Measurements from ENCODE around the gene OR9K2.
A peak's percentile ranks its signal among the peaks of the same experiment; 100 is the strongest.
"Not testable (repeated sequence)": the region's sequence is repeated elsewhere in the genome, so short reads cannot be mapped to it uniquely, and the experiment has no call there.

The OR9K2 gene, protein sequence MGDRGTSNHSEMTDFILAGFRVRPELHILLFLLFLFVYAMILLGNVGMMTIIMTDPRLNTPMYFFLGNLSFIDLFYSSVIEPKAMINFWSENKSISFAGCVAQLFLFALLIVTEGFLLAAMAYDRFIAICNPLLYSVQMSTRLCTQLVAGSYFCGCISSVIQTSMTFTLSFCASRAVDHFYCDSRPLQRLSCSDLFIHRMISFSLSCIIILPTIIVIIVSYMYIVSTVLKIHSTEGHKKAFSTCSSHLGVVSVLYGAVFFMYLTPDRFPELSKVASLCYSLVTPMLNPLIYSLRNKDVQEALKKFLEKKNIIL

DNA sequence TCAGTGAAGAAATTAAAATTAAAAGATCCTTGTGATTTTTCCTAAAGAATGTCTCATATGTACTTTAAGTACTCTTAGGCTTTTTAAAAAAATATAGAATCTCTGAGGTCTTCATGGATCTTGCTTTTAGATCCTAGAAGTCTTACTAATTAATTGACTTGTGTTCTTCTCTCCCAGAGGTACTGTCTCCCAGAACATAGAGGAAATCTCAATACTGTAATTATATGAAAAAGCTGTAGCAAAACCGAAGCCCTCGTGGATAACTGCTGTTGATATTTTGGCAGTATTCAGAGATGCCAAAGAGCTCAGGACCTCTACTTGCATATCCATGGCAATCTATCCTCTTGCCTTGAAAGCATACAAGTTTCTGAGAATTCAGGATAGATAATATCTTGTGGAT, at the start of gene OR9K2:
TSS of gene OR9K2 (plus strand) at position 301 of the 400 bp plus-strand sequence. CDS start 3,429 bp downstream, outside the sequence.
- no peak for DNase-seq

DNA sequence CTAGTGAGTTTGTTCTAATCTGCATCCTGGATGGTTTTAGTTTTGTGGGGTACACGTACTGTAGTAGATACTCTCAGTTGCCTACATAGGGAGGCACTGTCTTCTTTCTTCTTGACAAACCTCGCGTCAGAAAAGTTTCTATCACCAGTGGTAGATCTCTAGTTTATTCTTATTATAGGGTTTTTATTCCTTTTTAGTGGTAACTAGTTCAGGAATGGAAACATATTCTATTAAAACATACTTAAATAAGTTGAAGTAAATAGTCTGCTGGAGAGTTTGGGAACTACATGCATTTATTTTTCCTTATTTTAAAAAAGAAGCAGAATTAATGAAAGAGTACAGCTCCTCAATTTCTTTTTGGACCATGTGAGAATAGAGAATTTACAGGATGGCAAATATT, 33.6 kb upstream of the OR9K2 start:
- no peak for DNase-seq

DNA sequence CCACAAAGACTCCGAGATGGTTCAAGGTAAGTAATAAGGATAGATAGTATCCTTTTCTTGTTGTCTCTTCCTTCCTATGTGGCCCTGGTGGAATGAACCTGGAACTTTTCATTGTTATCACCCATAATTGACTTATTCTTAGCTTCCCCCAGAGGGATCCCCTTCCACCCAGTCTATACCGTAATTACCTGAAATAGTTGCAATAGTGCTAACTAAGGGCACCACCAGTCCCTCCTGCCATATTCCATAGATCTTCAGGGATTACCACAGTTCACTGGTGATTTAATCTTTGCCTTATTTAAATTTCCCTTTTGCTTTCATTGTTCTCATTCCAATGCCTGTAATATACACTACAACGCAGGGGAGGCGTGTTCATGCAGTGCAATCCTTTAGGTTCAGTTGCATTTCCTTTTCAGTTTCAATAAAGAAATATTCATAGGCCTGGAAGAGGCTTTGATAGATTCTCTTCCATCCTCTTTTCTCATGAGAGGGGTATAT, 13.8 kb upstream of the OR9K2 start:
- DNase-seq, result no peak

DNA sequence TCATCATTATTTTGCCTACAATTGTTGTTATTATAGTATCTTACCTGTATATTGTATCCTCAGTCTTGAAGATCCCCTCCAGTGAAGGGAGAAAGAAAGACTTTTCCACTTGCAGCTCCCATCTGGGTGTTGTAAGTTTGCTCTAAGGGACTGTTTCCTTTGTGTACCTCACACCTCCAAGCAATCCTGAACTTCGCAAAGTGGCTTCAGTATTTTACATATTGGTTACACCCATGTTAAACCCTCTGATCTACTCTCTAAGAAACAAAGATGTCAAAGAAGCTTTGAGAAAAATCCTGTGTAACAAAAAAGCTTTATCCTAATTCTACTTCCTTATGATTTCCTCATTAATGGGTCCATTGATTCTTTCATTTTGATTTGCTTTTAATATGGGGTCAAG, 10.1 kb upstream of the OR9K2 start:
- no peak for DNase-seq

DNA sequence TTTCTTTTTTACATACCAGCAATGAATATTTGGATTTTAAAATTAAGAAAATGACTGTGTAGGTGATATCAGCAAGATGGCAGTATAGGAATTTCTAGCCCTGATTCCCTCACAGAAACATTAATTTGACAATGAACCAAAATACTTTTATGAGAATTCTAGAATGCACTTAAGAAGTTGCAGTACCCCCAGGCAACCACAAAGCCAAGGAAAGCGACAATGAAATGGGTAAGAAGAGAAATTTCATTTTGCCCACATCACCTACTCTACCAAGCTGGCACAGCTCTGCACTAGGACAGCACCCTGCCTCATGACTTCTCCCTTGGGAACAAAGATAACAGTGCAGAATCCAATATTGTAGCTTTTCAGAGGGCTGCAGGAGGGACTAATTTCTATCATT, 6.6 kb downstream of the OR9K2 start:
- DNase-seq, result no peak

DNA sequence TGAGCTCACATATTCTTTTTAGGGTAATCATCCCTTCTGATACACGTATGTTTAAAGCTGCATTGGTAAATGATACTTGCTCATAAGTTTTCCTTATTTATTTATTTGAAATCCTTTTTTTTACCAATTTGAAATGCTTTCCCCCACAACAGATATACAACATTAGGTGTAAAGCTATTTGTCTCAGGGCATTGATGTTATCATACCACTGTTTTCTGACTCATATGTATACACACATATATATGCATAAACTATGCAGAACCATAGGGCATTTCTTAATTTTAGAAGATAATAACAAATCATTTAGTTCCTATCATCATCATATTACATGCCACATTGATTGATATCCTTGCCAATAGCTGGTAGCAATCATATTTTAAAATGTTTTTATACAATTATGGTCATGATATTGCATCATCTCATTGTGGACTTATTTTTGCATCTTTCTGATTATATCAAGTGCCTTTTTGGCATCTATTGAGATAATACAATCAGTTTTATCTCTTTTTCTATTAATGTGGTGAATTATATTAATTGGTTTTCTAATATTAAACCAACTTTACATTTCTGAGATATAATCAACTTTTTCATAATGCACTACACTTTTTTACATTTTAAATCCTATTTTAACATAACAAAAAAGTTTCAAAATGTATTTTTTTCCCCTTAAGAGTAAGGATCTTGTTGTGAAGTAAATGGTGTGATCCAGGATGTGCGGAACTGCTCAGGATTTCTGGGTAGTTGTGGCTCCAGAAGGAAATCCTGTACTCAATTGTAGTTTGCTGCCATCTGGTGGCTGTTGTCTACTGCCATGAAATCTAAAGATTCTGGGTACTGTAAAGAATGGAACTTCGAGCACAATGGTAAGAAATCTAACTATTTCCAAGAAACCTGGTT, 16.7 kb downstream of the OR9K2 start:
- peak; percentile 48 for DNase-seq

- DNase-seq, result no peak
These were observed 17.3 kb downstream of the OR9K2 start for GRCh38 chr12:55143566-55143870.

- not testable (repeated sequence) for DNase-seq
These were observed 40.9 kb downstream of the OR9K2 start for GRCh38 chr12:55167010-55167640.

- no peak for DNase-seq
These were observed 45.2 kb downstream of the OR9K2 start for GRCh38 chr12:55171445-55171844.

DNA sequence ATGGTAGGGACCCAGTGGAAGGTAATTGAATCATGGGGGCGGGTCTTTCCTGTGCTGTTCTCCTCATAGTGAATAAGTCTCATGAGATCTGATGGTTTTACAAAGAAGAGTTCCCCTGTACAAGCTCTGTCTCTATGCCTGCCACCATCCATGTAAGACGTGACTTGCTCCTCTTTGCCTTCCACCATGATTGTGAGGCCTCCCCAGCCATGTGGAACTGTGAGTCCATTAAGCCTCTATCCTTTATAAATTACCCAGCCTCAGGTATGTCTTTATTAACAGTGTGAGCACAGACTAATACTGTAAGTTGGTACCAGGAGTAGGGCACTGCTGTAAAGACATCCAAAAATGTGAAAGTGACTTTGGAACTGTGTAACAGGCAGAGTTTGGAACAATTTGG, 45.6 kb downstream of the OR9K2 start:
- not testable (repeated sequence) for DNase-seq

DNA sequence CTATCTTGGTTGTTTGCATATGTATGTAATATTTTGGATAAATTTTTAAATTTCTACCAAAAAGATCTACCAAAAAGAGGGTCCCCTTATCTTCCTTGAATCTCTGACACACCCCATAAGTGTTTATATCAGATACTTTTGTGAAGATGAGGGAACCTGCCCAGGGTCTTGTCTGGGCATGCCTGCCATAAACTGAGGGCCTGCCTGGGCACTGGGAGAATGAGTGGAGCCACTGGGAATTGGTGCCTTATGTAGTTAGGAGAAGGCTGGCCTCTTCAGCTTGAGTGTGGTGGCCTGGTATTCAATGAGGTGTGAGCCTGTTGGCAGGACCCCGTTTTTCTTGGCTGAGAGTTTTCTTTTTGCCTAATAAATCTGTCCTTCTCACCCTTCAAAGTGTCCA, 46.5 kb downstream of the OR9K2 start:
- DNase-seq, result no peak

DNA sequence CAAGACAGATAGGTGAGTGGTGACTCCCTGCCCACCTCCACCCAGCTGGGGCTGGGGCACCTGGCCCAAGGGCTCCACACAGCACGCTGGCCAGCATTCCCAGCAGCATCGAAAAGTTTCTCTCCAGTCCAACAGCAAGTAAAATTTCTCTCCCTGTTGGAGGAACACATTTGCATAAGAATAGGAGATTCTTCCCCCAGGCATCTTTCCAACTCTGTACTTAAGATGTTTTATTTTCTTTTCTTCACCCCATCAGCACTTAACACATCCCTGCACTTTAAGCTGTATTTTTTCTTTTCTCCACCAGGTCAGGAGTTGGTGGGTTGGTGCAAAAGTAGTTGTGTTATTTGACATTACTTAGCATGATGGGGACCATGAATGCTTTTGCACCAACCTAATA, 47.2 kb downstream of the OR9K2 start:
- DNase-seq, result no peak
